HG02759 (cell line): ENCODE results near the gene DLGAP1.

Experiments used
- ATAC-seq: cut with Tn5 transposase; IDR thresholded peaks from one replicate; pipeline ENCODE4 v1.9.1; 2021; ENCODE audit warnings: mild to moderate bottlenecking, moderate library complexity; ENCODE audit not compliant: unreplicated experiment

DLGAP1 gene

DNA sequence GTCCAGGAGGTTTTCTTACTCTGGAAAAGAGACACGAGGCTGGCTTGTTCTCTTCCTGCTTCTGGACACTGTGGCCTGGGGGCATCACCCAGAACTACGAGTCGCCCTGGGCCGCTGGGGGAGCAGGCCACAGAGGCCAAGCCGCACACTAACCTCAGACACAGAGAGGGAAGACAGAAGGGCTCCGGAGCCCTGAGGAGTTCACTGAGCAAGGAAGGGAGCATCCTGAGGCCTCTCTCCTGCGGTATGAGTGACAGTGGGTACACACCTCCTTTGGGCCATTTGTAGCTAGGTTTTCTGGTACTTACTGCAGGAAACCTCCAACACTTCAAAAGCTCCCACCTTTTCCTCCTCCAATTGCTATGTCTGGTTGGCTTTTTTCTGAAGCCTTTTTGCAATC is 494.1 kb downstream of the DLGAP1 start:
- no peak for ATAC-seq

DNA sequence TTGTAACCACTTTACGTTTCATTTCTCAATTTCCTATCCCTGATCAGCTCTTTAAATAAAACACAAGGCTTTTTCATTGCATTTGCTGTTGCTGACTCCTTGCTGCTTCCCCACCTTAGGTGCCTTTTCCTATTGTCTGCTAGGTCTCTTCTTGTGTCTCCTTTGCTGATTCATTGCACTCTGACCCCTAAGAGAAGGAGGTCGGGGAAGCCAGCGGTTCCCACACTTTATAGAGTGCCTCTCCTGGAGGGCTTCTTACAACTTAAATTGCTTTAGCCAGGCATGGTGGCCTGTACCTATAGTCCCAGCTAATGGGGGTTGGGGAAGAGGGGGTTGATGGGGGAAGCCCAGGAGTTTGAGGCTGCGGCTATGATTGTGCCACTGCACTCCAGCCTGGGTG is 495.0 kb downstream of the DLGAP1 start:
- no peak for ATAC-seq

DNA sequence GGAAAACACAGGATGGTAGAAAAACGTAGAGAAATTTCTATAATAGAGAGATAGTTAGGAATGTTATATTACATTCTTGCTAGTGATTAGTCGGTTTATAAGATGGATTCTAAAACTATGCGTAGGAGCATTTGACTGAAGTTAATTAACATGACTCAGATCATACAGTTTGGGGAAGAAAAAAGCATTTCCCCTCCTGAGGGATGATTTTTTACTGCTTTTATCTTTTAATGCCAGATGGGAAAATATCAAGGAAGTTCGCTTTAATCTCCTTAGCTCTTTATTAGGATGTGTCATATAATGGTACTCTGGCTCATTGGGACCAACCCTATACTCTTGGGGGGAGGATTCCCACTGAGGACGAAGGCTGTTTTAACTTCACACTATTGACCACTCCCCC is 503.1 kb downstream of the DLGAP1 start:
- no peak for ATAC-seq

DNA sequence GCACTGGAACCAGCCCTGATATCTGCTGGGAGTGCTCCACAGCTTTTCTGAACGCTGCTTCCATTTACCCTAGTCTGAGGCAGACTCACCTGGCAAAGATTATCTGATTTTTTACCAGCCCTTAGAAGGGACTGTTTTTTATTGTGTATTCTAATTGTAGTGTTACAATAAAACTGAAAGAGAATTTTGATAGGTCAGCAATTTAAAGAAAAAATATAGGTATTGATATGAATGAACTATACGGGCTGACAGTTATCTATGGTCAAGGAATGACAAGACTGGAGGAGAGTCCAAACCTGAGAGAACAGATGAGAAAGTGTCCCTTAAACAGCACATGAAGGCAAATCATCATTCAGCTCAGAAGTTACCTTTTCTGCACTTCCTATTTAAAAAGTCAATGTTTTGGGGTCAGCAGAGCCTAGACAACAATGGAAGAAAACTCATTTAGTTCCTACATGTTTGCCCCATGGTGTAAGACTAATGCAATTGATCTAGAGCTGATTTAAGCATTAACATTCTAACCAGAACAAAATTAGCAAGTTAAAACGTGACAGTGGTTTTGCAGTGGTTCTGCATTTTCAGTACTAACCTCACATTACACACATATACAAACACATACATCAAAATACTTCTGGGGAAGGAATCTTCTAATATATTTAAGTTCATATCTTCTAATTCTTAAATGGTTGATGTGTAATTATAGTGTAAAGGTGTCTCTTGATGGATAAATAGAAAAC is 504.3 kb downstream of the DLGAP1 start:
- no peak for ATAC-seq

DNA sequence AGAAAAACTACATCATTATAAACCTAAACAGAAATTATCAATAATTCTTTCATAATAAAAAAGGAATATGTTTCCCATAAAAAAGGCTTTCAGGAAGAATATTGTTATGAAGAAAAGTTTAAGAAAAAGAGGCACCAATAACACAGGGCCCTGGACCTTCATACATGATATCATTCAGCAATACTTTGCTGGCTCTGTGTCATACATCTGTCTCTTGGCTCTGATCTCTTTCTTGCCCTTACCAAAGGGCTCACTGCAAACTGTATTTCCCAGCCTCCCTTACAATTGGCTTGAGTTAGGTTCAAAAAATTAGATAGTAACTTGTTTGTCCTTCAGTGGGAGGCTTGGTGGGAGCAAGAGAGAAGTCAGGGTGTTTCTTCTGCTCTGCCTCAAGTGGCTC is 506.1 kb downstream of the DLGAP1 start:
- no peak for ATAC-seq

DNA sequence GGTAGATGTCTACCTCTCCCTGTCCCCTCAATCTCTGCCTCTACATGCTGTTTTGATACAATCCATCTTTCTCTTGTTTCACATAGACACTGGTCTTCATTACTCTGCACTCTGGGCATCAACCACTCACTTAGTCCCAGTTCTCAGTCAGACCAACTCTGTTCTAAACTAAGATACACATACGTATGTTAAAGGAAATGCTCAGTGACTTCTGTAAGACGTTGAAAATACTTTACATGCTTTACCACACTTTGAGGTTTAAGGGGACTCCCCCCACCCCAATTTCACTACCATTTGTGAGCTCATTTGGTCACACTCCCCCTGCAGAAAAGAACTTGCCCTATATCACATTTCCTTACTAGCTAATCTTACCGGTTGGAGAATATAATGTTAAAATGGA is 507.7 kb downstream of the DLGAP1 start:
- no peak for ATAC-seq

DNA sequence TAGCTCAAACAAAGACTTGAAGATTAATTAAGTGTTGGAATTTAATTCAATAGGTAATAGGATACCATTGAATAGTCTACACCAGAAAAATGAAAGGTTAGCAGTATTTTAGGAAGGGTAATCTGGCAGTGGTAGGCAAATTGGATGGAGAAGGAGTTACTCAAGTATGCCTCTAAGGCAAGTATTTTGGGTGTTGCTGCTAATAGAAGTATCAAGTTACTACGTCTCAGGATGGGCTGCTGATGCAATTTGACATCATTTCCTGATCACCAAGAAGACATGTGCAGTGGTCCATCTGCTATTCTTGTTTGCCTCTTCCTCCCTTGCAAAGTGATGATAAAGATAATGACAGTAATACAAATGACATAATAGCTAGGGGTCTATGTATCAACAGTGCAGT is 519.8 kb downstream of the DLGAP1 start:
- ATAC-seq = no peak

DNA sequence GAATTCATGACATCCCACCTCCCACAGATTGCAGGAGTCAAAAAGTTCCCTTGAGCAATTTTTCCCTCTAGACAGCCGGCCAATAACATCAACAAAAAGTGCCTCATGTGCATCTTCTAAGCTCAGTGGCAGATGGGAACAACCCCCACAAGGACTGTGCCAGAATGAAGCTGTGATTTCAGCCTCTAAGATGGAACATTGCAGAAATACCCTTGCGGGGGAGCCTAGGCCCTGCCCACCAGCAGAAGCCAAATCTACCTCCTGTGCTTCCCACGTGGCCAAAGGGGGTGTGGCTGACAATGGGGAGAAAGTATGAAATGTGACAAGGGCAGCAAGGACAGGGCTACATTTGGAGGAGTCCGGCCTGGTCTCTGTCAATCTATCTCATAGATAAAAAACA is 522.8 kb downstream of the DLGAP1 start:
- no peak for ATAC-seq

DNA sequence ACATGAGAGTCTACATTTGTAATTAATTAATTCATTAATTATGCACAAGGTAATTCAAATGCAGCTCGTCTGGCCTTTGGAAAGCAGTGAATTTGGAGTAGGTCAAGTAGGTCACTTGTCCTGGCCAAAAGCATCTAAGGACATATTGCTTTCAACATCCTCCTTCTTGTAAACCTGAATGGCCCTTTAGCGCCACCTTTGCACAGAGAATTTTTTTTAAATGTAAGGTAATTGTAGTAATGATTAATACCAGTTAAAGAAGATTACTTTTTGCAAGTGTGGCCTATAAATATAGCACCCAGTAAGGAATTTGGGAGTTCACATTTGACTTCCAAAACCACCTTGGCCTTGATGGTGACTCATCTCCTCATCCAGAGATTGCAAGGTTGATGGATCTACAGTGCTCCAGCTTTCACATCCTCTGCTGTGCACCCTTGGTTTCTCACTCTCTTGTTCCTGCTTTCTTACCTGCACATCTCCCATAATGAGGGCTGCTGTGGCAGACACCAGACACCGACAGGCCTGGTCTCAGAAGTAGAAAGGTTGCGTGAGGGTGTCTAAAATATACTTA is 523.5 kb downstream of the DLGAP1 start:
- ATAC-seq = no peak

DNA sequence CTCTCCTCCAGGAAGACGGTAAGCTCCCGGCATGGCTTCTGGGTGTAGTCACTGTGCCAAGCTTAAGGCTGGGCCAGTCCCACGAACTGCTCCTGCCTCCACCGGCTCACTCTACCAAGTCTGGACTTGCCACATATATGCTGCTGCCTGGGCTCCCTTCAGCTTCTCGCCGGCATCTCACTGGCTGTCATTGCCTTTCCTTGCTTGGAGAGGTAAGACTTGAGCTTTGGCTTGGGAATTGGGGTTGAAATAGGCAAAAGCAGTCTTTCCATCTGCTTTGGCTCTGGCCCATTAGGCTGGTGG is 524.1 kb downstream of the DLGAP1 start:
- no peak for ATAC-seq

DNA sequence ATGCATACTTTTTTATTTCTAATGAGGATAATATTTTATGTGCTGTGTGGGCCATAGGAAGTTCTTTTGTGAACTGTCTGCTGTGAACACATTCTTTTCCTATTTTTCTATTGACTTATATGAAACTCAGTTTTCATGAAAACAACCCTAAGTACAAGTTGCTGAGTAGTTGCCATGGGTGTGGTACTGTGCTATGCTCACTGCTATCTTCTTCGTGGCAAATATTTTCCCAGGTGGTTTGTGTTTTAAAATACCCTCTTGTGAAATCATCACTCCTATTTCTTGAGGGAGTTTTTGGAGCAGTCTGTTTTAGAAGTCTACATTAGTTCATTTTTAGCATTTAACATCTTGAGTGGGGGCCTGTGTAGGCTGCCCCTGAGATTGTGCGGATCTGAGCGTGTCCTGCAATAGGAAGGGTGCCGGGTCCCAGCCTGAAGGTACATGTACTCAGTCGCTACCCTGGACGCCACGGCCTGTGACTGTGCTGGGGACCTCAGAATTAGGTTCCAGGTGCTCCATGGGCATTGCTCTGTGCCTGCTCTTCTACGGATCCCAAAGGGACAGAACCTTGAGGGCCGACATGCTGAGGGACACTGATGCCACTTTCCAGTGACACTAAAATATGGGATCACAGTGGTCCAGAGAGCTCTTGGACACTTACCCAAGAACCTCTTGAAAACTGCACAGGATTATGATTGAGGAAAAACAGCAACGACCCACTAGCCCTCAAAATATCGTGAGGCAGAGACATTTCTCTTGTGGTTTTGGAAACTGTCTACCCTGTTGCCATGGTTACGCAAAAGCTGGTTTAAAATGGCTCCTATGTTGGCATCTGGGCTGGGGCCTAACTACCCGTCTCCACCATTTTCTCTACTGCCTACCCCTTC is 524.7 kb downstream of the DLGAP1 start:
- ATAC-seq = no peak

DNA sequence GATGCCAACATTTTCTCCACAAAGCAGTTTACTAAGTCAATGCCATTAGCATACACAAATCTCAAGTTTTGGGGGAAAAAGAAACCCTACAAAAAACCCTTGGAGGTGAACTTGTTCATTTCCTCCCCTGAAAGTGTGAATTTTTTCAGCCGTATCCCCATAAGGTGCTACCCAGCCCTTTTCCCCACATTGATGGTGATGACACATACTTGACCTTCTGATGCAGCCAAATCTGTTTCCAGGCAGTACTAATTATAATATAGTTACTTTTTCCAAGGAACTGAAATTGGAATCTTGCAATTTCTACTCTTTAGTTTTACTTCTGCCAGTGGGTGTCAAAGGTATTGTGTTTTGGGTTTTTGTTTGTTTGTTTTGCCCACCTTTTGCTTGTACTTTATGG is 530.7 kb downstream of the DLGAP1 start:
- ATAC-seq = no peak

DNA sequence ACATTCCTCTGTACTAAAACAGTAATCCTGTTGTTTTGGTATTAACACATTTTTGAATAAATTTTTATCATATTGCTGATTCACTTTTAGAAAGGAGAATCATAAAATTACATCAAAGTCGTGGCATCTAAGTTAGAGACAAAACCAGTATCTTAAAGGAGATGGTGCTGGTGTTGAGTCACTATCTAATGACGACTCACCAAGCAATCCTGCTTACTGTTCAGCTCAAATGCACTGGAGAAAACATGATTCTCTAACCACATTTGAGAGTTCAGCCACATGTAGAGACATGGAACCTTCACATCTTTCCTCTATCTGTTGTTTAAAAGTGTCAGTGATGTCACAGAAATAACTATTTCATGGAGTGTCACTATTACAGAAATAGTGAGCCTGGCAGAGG is 531.4 kb downstream of the DLGAP1 start:
- ATAC-seq = no peak

DNA sequence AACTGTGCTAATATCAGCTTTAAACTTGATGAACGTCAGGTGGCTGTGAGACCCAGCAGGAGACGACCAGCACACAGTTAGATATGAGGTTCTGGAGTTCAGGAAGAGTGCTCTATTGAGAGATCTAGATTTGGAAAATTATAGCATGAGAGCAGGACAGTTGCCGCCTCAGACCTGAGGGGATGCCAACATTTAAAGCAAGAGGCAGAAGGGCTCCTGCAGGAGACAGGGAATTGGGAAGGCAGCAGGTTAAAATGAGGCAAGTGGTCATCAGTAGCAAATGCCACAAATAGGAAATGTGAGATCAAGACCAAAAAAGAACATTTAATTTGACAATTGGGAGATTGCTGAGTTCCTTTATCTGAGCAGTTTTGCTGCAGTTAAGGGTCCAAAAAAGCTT is 533.3 kb downstream of the DLGAP1 start:
- ATAC-seq = no peak

DNA sequence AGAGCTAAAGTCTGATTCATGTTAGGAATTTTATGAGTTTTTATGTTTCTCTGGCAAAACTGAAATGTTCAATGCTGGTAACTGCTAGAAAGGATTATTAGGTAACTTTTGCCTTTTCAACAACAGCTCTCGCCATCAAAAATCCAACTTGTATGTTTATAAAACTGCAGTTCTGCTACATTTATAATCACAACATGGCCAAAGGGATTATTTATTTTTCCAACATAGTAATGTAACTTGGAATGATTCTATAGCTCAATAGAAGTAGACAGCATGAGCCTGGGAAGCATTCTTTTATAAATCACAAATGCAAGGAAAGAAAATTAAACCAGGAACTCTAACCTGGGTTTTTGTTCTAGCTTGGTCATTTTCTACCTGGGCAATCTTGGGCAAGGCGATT is 534.3 kb downstream of the DLGAP1 start:
- no peak for ATAC-seq

DNA sequence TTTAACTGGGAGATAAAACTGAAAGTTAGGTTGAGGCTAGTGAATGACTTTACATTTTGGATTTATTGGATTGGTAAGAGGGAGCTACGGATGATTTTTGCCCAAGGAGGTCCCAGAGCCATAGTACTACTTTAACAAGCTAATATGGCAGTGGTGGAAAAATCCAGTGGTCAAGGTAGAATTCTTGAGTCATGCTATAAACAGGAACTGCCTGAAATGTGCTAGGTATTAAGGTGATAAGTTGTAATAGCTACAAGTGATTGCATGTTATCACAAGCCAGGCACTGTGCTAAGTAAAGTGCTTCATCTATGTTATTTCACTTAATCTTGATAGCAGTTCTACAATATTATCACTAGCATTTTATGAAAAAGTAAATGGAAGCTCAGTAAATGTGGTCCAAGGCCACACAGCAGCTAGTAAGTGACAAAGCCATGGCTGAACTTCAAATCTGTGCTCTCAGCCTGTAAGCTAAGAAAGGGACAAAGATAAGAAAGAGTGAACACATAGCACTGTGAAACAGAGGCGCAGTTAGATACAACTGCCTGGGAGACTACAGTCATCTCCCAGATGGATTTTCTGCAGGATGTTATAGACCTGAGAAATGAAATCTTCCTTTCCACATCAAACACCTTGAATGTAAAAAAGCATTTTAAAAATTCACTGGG is 535.6 kb downstream of the DLGAP1 start:
- ATAC-seq = no peak

DNA sequence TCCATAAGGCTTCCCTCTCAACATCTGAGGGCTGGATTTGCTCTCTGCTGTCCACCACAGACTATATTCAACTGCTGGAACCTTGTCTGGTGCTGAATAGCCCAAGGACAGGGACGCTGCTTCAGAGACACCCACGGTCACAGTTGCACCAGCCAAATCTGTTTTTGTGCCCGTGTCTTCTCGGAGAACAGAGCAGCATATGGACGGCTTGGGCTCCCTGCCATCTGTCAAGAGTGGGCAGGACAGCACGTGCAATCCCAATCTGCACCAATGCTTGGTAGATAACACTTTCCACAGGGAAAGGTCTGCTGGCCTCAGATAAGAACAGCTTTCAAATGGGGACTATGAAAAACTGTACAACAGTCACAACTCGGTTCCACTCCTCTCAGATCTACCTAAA is 539.0 kb downstream of the DLGAP1 start:
- ATAC-seq = no peak

DNA sequence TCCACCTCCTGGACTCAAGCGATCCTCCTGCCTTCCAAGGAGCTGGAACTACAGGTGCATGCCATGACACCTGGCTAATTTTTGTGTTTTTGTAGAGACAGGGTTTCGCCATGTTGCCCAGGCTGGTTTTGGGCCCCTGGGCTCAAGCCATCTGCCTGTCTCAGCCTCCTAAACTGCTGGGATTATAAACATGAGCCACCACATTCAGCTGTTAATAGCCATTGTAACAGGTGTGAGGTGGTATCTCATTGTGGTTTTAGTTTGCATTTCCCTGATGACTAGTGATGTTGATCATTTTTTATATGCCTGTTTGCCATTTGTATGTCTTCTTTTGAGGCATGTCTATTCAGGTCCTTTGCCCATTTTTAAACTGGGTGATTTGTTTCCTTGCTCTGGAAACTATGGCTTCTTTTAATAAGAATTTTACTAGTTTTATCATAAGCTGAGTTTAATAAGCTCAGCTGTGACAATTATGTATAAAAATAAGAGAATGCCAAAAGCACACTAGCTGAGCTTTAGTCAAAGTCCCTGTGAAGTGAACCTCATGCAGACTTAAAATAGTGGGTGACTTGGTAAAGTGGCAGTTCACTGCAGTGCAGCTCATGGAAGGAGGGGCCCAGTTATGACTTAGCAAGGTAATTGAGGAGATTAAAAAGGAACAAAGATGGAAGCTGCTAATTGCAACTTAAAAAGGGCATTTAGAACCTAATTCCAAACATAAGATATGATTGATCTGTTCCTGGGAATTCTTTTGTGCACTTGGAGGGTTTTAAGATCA is 540.1 kb downstream of the DLGAP1 start:
- ATAC-seq = no peak

DNA sequence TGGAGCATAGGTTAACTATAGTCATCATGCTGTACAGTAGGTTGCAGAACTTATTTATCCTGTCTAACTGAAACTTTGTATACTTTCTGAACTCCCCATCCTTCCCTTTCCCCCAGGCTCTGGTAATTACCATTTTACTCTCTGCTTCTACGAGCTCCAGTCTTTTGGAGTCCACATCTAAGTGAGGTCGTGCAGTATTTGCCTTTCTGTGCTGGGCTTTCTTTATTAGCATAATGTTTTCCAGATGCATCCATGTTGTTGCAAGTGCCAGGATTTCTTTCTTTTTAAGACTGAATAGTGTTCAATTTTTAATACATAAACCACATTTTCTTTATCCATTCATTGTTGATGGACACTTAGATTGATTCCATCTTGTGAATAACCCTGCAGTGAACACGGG is 541.0 kb downstream of the DLGAP1 start:
- no peak for ATAC-seq

DNA sequence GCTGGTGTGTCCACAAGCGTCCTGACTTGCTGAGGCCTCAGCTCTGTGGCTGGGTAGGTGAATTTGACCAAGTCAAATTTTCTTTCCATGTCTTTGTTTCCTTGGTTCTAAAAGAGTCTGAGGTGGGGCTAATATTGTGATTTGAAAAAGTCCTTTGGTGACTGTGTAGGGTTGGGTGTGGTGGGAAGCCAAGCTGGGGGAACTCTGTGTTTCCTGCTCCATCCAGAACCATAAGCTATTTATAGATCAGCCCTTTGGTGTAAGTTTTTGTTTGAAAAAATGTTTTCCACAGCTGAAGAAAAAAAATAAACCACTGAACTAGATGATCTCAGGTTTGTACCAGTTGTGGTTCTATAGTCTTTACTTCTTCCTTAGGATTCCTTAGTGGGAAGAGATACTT is 542.4 kb downstream of the DLGAP1 start:
- ATAC-seq = no peak

DNA sequence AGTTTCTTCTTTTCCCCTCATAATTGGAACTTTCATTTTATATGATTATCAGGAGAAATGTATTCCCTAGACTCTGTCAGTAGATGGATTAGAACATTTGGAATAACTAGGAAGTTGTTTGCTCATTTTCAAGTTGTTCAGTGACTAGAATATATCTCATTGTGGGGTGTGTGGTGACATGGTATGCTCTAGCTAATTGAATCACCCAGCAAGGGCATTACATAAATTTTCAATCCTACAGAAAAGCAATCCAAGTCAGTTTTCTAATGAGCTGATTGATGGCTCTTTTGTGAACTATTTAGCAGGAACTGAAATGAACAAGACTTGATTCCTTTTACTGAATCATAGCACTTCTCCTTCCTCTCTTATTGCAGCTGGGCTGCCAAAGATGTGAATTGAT is 543.7 kb downstream of the DLGAP1 start:
- no peak for ATAC-seq
